Duodenal mucosa (tissue), 2 donors: Measurements from ENCODE around the gene PRR15L.
"Not testable (repeated sequence)": the region's sequence is repeated elsewhere in the genome, so short reads cannot be mapped to it uniquely, and the experiment has no call there.

Experiments
- H3K27ac ChIP-seq: one replicate; pipeline ENCODE4 v1.7.0; 2013; ENCODE audit warnings: low read depth, low read length
- H3K27me3 ChIP-seq, 2 donors: one replicate each; pipeline ENCODE4 v1.7.0; 2013; ENCODE audit warnings: low read length in 2 of 2, control low read depth in 1 of 2; ENCODE audit not compliant: insufficient read depth in 2 of 2, control insufficient read depth in 1 of 2
- H3K36me3 ChIP-seq, 2 donors: one replicate each; pipeline ENCODE4 v1.7.0; 2013; ENCODE audit warnings: low read length in 2 of 2, control low read depth in 1 of 2; ENCODE audit not compliant: insufficient read depth in 2 of 2, control insufficient read depth in 1 of 2
- H3K4me1 ChIP-seq, 2 donors: one replicate each; pipeline ENCODE4 v1.7.0; 2013; ENCODE audit warnings: low read length in 2 of 2, control low read depth in 1 of 2; ENCODE audit not compliant: insufficient read depth in 2 of 2, control insufficient read depth in 1 of 2
- H3K4me3 ChIP-seq, 2 donors: one replicate each; pipeline ENCODE4 v1.7.0; 2013; ENCODE audit warnings: low read length in 2 of 2, low read depth in 1 of 2
- H3K9ac ChIP-seq, 2 donors: one replicate each; pipeline ENCODE4 v1.7.0; 2013; ENCODE audit warnings: low read length in 2 of 2, low read depth in 1 of 2
- H3K9me3 ChIP-seq, 2 donors: one replicate each; pipeline ENCODE4 v1.7.0; 2013; ENCODE audit warnings: low read length in 2 of 2, control low read depth in 1 of 2; ENCODE audit not compliant: control insufficient read depth in 1 of 2

Gene PRR15L

DNA sequence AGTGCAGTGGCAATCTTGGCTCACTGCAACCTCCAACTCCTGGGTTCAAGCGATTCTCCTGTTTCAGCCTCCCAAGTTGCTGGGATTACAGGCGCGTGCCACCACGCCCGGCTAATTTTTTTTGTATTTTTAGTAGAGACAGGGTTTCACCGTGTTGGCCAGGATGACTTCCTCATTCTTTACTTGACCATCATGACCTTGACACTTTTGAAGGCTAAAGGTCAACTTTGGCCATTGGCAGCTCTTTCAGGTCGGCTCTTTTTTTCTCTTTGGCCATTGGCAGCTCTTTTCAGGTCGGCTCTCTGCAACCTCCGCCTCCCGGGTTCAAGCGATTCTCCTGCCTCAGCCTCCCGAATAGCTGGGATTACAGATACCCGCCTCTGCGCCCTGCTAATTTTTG lies 37.8 kb downstream of the PRR15L start:
- H3K4me3 ChIP-seq, H3K27ac ChIP-seq, H3K9ac ChIP-seq, H3K9me3 ChIP-seq, H3K27me3 ChIP-seq, H3K4me1 ChIP-seq: not testable (repeated sequence)
- peaks cover 15 to 53% of the 10 kb centered on the region in 2 donors for H3K36me3 ChIP-seq

DNA sequence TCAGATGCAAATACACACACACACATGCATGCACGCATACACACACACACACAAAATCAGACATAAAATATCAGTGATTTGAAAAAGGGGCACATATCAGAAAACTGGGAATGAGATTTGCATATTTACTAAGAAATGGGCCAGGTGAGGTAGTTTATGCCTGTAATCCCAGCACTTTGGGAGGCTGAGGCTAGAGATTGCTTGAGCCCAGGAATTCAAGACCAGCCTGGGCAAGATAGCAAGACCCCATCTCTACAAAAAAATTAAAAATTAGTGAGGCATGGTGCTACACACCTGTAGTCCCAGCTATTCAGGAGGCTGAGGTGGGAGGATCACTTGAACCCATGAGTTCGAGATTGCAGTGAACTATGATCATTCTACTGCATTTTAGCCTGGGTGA lies 38.7 kb downstream of the PRR15L start:
- Histone ChIP-seq H3K27me3 (no peaks in the 10 kb centered on the region), H3K4me3 (no peak overlapping the region), H3K4me1 (no peaks in the 10 kb centered on the region), H3K27ac (no peak overlapping the region), H3K9ac (no peak overlapping the region), H3K9me3 (no peaks in the 10 kb centered on the region), H3K36me3 (peaks cover 11 to 45% of the 10 kb centered on the region in 2 donors)

DNA sequence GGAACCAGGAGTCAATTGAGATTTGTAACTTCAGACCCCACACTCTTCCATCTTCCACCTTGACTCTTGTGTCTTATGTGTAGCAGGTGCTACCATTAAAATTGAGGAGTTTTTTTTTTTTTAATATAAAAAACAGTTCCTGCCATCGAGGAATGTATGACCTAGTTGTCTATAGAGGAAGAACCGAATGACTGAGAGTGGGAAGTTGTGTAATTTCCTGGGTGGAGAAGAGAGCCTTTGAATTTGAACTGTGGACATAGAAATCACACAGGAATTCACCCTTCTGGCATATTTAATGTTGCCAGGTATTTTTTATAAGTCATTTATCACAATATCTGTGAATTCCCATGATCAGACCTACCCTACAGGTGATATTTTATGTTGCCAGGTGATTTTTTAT lies 39.7 kb downstream of the PRR15L start:
- no peak overlapping the region for H3K9ac ChIP-seq
- no peaks in the 10 kb centered on the region for H3K27me3 ChIP-seq
- H3K4me3 ChIP-seq: no peak overlapping the region
- no peaks in the 10 kb centered on the region for H3K4me1 ChIP-seq
- no peak overlapping the region for H3K27ac ChIP-seq
- peaks cover 7 to 35% of the 10 kb centered on the region in 2 donors for H3K36me3 ChIP-seq
- no peaks in the 10 kb centered on the region for H3K9me3 ChIP-seq

- Histone ChIP-seq H3K27me3 (no peaks in the 10 kb centered on the region), H3K36me3 (peaks cover 5 to 31% of the 10 kb centered on the region in 2 donors), H3K27ac (no peak overlapping the region), H3K9me3 (no peaks in the 10 kb centered on the region), H3K9ac (no peak overlapping the region), H3K4me3 (no peak overlapping the region), H3K4me1 (no peaks in the 10 kb centered on the region)
Observed at GRCh38 chr17:47917581-47917980, 40.1 kb downstream of the PRR15L start.

GRCh38 chr17:47916489-47917208 lies 41.0 kb downstream of the PRR15L start:
- H3K36me3 ChIP-seq: peaks cover 0 to 26% of the 10 kb centered on the region in 2 donors

DNA sequence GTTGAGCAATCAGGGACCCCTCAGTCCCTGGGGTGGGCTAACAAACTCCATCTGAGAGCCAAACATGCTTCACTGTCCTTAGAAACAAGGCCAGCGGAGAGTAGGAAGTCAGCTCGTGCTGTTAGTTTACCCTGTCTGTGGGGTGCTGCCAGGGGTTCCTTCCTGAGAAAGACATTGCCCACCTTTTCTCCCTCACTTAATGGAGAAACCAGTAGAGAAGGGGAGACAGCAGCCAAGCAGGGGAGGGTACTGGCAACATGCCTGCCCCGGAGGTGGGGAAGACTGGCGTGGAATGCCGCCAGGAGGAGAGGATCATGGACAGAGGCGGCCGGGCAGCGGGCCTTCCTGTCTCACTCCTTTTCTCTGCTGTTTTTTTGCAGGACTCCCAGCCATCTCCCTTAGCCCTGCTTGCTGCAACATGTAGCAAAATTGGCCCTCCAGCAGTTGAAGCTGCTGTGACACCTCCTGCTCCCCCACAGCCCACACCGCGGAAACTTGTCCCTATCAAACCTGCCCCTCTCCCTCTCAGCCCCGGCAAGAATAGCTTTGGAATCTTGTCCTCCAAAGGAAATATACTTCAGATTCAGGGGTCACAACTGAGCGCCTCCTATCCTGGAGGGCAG lies 41.8 kb downstream of the PRR15L start:
- Histone ChIP-seq H3K27me3 (no peaks in the 10 kb centered on the region), H3K27ac (no peak overlapping the region), H3K9ac (no peak overlapping the region), H3K4me3 (no peak overlapping the region), H3K36me3 (peaks cover 0 to 22% of the 10 kb centered on the region in 2 donors), H3K4me1 (no peaks in the 10 kb centered on the region), H3K9me3 (no peaks in the 10 kb centered on the region)

More at GRCh38 chr17:47916489-47917208, 41.0 kb downstream of the PRR15L start:
- Histone ChIP-seq H3K4me1 (no peaks in the 10 kb centered on the region), H3K4me3 (no peak overlapping the region), H3K27ac (no peak overlapping the region), H3K9ac (no peak overlapping the region), H3K9me3 (no peaks in the 10 kb centered on the region), H3K27me3 (no peaks in the 10 kb centered on the region)

- no peak overlapping the region for H3K27ac ChIP-seq
- no peaks in the 10 kb centered on the region for H3K4me1 ChIP-seq
- H3K4me3 ChIP-seq: no peak overlapping the region
- no peaks in the 10 kb centered on the region for H3K9me3 ChIP-seq
- no peak overlapping the region for H3K9ac ChIP-seq
- no peaks in the 10 kb centered on the region for H3K27me3 ChIP-seq
- H3K36me3 ChIP-seq: peaks cover 0 to 22% of the 10 kb centered on the region in 2 donors
Observed at GRCh38 chr17:47914306-47914948, 43.3 kb downstream of the PRR15L start.

- H3K36me3 ChIP-seq: peaks cover 0 to 26% of the 10 kb centered on the region in 2 donors
- H3K27ac ChIP-seq: no peak overlapping the region
- no peak overlapping the region for H3K4me3 ChIP-seq
- H3K27me3 ChIP-seq: no peaks in the 10 kb centered on the region
- no peaks in the 10 kb centered on the region for H3K9me3 ChIP-seq
- no peaks in the 10 kb centered on the region for H3K4me1 ChIP-seq
- H3K9ac ChIP-seq: no peak overlapping the region
Observed at GRCh38 chr17:47913050-47913449, 44.6 kb downstream of the PRR15L start.

GRCh38 chr17:47907932-47908562 lies 49.6 kb downstream of the PRR15L start:
- Histone ChIP-seq H3K9me3 (no peaks in the 10 kb centered on the region), H3K4me1 (peaks cover 0 to 4% of the 10 kb centered on the region in 2 donors), H3K9ac (no peak overlapping the region), H3K36me3 (peaks cover 0 to 4% of the 10 kb centered on the region in 2 donors), H3K27me3 (no peaks in the 10 kb centered on the region), H3K27ac (no peak overlapping the region), H3K4me3 (no peak overlapping the region)

DNA sequence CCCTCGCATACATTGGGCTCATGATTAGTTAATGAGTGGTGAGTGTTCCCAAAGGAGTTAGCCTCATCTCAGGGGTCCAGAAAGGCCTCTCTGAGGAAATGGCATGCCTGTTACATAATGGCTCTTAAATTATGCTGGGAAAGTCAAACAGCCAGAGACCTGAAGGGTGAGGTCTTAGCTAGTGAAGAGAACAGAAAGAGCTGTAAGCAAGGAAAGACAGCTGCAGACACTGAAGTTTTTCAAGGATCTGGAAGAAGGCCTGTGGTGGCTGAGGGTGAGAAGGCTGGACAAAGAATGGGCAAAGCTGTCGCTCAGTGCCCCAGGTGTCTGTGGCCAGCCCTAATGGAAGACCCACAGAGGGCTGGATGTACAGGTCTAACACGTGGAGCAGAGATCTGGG lies 51.2 kb downstream of the PRR15L start:
- H3K9me3 ChIP-seq: no peaks in the 10 kb centered on the region
- H3K27ac ChIP-seq: no peak overlapping the region
- no peaks in the 10 kb centered on the region for H3K27me3 ChIP-seq
- H3K36me3 ChIP-seq: peaks cover 0 to 4% of the 10 kb centered on the region in 2 donors
- no peak overlapping the region for H3K9ac ChIP-seq
- no peak overlapping the region for H3K4me3 ChIP-seq
- H3K4me1 ChIP-seq: peaks cover 0 to 4% of the 10 kb centered on the region in 2 donors
